ENCODE results near the gene CPNE6.

GRCh38 chr14:24038686-24039085 is 32.7 kb upstream of the CPNE6 start:
- TF ChIP-seq, protein P1, sequence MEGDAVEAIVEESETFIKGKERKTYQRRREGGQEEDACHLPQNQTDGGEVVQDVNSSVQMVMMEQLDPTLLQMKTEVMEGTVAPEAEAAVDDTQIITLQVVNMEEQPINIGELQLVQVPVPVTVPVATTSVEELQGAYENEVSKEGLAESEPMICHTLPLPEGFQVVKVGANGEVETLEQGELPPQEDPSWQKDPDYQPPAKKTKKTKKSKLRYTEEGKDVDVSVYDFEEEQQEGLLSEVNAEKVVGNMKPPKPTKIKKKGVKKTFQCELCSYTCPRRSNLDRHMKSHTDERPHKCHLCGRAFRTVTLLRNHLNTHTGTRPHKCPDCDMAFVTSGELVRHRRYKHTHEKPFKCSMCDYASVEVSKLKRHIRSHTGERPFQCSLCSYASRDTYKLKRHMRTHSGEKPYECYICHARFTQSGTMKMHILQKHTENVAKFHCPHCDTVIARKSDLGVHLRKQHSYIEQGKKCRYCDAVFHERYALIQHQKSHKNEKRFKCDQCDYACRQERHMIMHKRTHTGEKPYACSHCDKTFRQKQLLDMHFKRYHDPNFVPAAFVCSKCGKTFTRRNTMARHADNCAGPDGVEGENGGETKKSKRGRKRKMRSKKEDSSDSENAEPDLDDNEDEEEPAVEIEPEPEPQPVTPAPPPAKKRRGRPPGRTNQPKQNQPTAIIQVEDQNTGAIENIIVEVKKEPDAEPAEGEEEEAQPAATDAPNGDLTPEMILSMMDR (conservative IDR thresholded peaks at IDR 0.05): no peak
- no peak for TF ChIP-seq EZH2 (IDR thresholded peaks at IDR 0.05; ENCODE audit: low read depth)
